ENCODE data around the gene KCNQ5.

Gene KCNQ5

GRCh38 chr6:73076211-73076954 is 454.5 kb downstream of the KCNQ5 start:
- H3K9ac ChIP-seq (ENCODE audit: low read length) = no peak overlapping the region
- H3K4me1 ChIP-seq (ENCODE audit: control insufficient read depth, insufficient read depth, low read length) = no peaks in the 10 kb centered on the region
- no peaks in the 10 kb centered on the region for H3K36me3 ChIP-seq (ENCODE audit: control insufficient read depth, insufficient read depth, low read length)
- no peaks in the 10 kb centered on the region for H3K9me3 ChIP-seq (ENCODE audit: control insufficient read depth, low read length)
- H3K4me3 ChIP-seq (ENCODE audit: low read length) = no peak overlapping the region
- H3K27me3 ChIP-seq (ENCODE audit: control insufficient read depth, insufficient read depth, low read length) = no peaks in the 10 kb centered on the region

DNA sequence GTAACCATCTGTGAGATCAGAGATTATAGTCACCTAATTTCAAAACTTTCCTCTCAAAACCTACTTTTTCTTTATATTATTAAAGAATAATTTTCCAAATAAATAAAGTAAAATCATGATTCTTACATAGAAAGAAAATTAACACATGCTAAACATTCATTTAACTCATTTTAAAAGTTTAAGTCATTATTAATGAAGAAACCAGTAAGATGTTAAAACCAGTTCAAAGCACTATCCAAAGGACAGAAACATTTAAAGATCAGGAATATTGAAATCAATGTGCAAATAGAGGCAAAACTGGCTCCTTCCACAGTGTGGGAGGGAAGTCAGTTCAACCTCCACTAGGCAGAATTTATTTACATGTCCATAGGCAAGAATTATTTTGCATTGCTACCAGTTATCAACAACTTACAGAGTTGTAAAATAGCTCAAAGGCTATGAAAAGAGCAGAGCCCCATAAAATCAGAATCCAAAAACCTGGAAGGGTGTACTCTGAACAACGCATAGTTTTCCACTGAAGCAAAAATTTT is 456.5 kb downstream of the KCNQ5 start:
- H3K27me3 ChIP-seq (ENCODE audit: control insufficient read depth, insufficient read depth, low read length) = no peaks in the 10 kb centered on the region
- no peak overlapping the region for H3K4me3 ChIP-seq (ENCODE audit: low read length)
- no peaks in the 10 kb centered on the region for H3K4me1 ChIP-seq (ENCODE audit: control insufficient read depth, insufficient read depth, low read length)
- no peaks in the 10 kb centered on the region for H3K9me3 ChIP-seq (ENCODE audit: control insufficient read depth, low read length)
- H3K9ac ChIP-seq (ENCODE audit: low read length) = no peak overlapping the region
- no peaks in the 10 kb centered on the region for H3K36me3 ChIP-seq (ENCODE audit: control insufficient read depth, insufficient read depth, low read length)

GRCh38 chr6:73078908-73079610 is 457.2 kb downstream of the KCNQ5 start:
- H3K4me3 ChIP-seq (ENCODE audit: low read length) = no peak overlapping the region
- no peaks in the 10 kb centered on the region for H3K27me3 ChIP-seq (ENCODE audit: control insufficient read depth, insufficient read depth, low read length)
- no peak overlapping the region for H3K9ac ChIP-seq (ENCODE audit: low read length)
- no peaks in the 10 kb centered on the region for H3K9me3 ChIP-seq (ENCODE audit: control insufficient read depth, low read length)
- no peaks in the 10 kb centered on the region for H3K4me1 ChIP-seq (ENCODE audit: control insufficient read depth, insufficient read depth, low read length)
- H3K36me3 ChIP-seq (ENCODE audit: control insufficient read depth, insufficient read depth, low read length) = no peaks in the 10 kb centered on the region

GRCh38 chr6:73079611-73079955 is 457.7 kb downstream of the KCNQ5 start:
- no peak overlapping the region for H3K4me3 ChIP-seq (ENCODE audit: low read length)

DNA sequence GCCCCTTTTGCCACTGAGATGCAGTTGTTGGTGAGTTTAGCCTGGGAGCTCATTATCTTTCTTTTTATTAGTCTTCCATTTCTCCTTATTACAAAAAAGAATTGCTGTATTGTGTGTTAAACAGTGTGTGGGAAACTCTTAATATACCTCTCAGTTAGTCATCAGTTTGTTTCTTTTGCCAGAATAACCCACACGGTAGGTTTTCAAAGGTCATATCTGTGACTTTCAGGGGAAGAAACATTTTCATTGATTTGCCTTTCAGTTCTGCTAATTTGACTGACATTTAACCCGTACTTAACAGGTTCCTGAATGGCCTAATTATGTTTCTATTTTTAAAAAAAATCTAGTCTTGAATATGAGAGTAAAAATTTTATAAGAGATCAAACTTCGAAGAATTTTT is 458.1 kb downstream of the KCNQ5 start:
- Histone ChIP-seq H3K36me3 (ENCODE audit: control insufficient read depth, insufficient read depth, low read length) (no peaks in the 10 kb centered on the region), H3K27me3 (ENCODE audit: control insufficient read depth, insufficient read depth, low read length) (no peaks in the 10 kb centered on the region), H3K9ac (ENCODE audit: low read length) (no peak overlapping the region), H3K4me3 (ENCODE audit: low read length) (no peak overlapping the region), H3K4me1 (ENCODE audit: control insufficient read depth, insufficient read depth, low read length) (no peaks in the 10 kb centered on the region), H3K9me3 (ENCODE audit: control insufficient read depth, low read length) (no peaks in the 10 kb centered on the region)

More at GRCh38 chr6:73079611-73079955, 457.7 kb downstream of the KCNQ5 start:
- no peaks in the 10 kb centered on the region for H3K36me3 ChIP-seq (ENCODE audit: control insufficient read depth, insufficient read depth, low read length)
- H3K9ac ChIP-seq (ENCODE audit: low read length) = no peak overlapping the region
- no peaks in the 10 kb centered on the region for H3K27me3 ChIP-seq (ENCODE audit: control insufficient read depth, insufficient read depth, low read length)
- no peaks in the 10 kb centered on the region for H3K9me3 ChIP-seq (ENCODE audit: control insufficient read depth, low read length)
- no peaks in the 10 kb centered on the region for H3K4me1 ChIP-seq (ENCODE audit: control insufficient read depth, insufficient read depth, low read length)

DNA sequence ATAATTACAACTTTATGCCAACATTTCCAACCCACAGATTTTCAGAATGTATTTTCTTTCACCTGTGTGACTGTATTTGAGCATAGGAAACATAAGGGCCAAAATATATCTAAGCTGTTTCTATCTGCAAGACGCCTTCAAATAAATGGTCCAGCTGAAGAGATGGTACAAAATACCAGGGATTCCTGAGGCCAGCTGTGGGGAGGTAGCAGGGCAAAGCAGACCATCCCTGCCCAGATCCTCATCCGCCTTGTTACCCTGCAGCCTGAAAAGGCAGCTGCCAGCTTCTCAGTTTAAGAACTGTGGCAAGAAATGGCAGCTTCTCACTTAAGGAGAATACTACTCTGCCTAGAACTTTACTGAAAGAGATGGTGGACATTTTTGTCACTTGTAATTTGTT is 460.1 kb downstream of the KCNQ5 start:
- Histone ChIP-seq H3K36me3 (ENCODE audit: control insufficient read depth, insufficient read depth, low read length) (no peaks in the 10 kb centered on the region), H3K4me1 (ENCODE audit: control insufficient read depth, insufficient read depth, low read length) (no peaks in the 10 kb centered on the region), H3K27me3 (ENCODE audit: control insufficient read depth, insufficient read depth, low read length) (no peaks in the 10 kb centered on the region), H3K4me3 (ENCODE audit: low read length) (no peak overlapping the region), H3K9me3 (ENCODE audit: control insufficient read depth, low read length) (no peaks in the 10 kb centered on the region), H3K9ac (ENCODE audit: low read length) (no peak overlapping the region)

DNA sequence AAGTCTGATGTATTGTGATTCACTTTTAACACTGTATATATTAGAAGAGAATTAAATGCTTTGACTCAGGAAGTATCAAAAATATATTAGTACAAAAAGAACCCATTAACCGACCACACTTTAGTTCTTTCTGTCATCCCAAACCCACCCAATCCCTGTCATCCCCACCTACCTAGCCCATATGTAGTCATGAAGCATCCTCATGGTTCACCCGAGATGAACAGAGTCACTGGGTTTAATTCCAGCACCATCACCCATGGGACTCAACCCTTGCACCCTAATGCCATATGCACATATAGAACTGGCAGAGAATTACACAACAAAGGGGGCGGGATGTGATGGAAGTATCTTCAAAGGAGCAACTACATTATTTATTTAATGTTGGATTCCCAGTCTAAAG is 462.0 kb downstream of the KCNQ5 start:
- H3K27me3 ChIP-seq (ENCODE audit: control insufficient read depth, insufficient read depth, low read length) = no peaks in the 10 kb centered on the region
- H3K4me3 ChIP-seq (ENCODE audit: low read length) = no peak overlapping the region
- H3K4me1 ChIP-seq (ENCODE audit: control insufficient read depth, insufficient read depth, low read length) = no peaks in the 10 kb centered on the region
- H3K36me3 ChIP-seq (ENCODE audit: control insufficient read depth, insufficient read depth, low read length) = no peaks in the 10 kb centered on the region
- no peaks in the 10 kb centered on the region for H3K9me3 ChIP-seq (ENCODE audit: control insufficient read depth, low read length)
- H3K9ac ChIP-seq (ENCODE audit: low read length) = no peak overlapping the region

- H3K4me3 ChIP-seq (ENCODE audit: low read length) = no peak overlapping the region
- H3K9ac ChIP-seq (ENCODE audit: low read length) = no peak overlapping the region
- no peaks in the 10 kb centered on the region for H3K27me3 ChIP-seq (ENCODE audit: control insufficient read depth, insufficient read depth, low read length)
- no peaks in the 10 kb centered on the region for H3K4me1 ChIP-seq (ENCODE audit: control insufficient read depth, insufficient read depth, low read length)
- H3K36me3 ChIP-seq (ENCODE audit: control insufficient read depth, insufficient read depth, low read length) = no peaks in the 10 kb centered on the region
- H3K9me3 ChIP-seq (ENCODE audit: control insufficient read depth, low read length) = no peaks in the 10 kb centered on the region
Observed at GRCh38 chr6:73085443-73085871, 463.6 kb downstream of the KCNQ5 start.

DNA sequence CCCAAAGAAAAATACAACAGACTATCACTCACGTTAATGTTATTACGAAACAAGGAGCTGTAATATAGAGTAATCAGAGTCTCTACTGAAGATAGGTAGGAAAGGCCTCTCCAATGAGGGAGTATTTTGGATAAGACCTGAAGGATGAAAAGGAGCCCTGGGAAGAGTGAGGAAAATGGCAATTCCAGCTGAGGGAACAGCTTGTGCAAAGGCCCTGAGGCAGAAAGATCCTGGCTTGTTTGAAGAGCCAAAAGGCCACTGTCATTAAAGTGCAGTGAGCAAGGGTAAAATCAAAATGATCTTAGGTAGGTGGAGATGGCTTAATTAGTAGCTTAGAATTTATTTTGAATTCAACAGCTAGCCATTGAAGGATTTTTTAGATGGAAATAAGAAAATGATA is 464.9 kb downstream of the KCNQ5 start:
- no peaks in the 10 kb centered on the region for H3K4me1 ChIP-seq (ENCODE audit: control insufficient read depth, insufficient read depth, low read length)
- no peaks in the 10 kb centered on the region for H3K36me3 ChIP-seq (ENCODE audit: control insufficient read depth, insufficient read depth, low read length)
- H3K9ac ChIP-seq (ENCODE audit: low read length) = no peak overlapping the region
- no peaks in the 10 kb centered on the region for H3K27me3 ChIP-seq (ENCODE audit: control insufficient read depth, insufficient read depth, low read length)
- no peak overlapping the region for H3K4me3 ChIP-seq (ENCODE audit: low read length)
- H3K9me3 ChIP-seq (ENCODE audit: control insufficient read depth, low read length) = no peaks in the 10 kb centered on the region

DNA sequence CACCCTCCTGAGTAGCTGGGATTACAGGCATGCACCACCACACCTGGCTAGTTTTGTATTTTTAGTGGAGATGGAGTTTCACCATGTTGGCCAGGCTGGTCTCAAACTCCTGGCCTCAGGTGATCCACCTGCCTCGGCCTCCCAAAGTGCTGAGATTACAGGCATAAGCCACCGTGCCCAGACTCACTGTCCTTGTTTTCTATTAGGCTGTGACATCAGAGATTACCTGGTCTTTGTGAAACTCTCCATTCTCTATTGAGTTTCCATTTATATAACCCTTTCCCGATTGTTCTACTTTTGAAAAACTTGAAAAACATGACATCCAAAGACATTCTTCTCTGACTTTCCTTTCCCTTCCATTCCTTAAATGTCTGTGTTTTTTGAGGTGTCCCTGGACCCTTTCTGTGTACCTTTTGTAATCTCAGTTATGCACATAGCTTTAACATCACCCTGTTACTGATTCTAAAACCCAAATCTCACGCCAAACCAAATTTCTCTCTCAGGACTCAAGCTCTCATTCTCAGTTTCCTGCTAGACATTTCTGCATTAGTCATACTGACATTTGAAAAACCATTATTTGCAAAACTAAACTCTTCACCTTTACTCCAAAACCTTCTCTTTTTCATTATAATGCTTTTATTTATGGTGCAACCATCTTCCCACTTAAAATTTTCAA is 466.4 kb downstream of the KCNQ5 start:
- Histone ChIP-seq H3K9me3 (ENCODE audit: control insufficient read depth, low read length) (no peaks in the 10 kb centered on the region), H3K4me3 (ENCODE audit: low read length) (no peak overlapping the region), H3K36me3 (ENCODE audit: control insufficient read depth, insufficient read depth, low read length) (no peaks in the 10 kb centered on the region), H3K27me3 (ENCODE audit: control insufficient read depth, insufficient read depth, low read length) (no peaks in the 10 kb centered on the region), H3K9ac (ENCODE audit: low read length) (no peak overlapping the region), H3K4me1 (ENCODE audit: control insufficient read depth, insufficient read depth, low read length) (no peaks in the 10 kb centered on the region)

GRCh38 chr6:73104921-73105320 is 483.1 kb downstream of the KCNQ5 start:
- Histone ChIP-seq H3K9ac (ENCODE audit: low read length) (no peak overlapping the region), H3K4me1 (ENCODE audit: control insufficient read depth, insufficient read depth, low read length) (no peaks in the 10 kb centered on the region), H3K9me3 (ENCODE audit: control insufficient read depth, low read length) (no peaks in the 10 kb centered on the region), H3K4me3 (ENCODE audit: low read length) (no peak overlapping the region), H3K27me3 (ENCODE audit: control insufficient read depth, insufficient read depth, low read length) (no peaks in the 10 kb centered on the region), H3K36me3 (ENCODE audit: control insufficient read depth, insufficient read depth, low read length) (no peaks in the 10 kb centered on the region)

DNA sequence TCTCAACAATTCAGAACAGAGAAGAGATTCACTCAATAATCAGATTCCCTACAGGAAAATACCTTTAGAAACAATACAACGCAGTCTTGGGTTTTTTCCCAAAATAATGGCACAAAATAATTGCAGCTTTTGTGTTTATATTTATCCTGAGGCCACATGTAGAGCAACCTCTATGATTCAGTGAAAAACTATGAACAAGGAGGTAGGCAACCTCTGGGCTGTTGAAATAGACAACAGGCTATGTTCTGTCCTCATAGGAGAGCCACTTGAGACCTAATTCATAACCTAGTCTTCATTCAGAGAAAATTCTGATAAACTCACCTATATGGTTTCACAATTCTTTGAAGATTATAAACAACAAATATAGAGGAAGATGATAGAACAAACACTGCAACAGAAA is 485.2 kb downstream of the KCNQ5 start:
- no peaks in the 10 kb centered on the region for H3K36me3 ChIP-seq (ENCODE audit: control insufficient read depth, insufficient read depth, low read length)
- no peak overlapping the region for H3K9ac ChIP-seq (ENCODE audit: low read length)
- no peaks in the 10 kb centered on the region for H3K9me3 ChIP-seq (ENCODE audit: control insufficient read depth, low read length)
- H3K4me1 ChIP-seq (ENCODE audit: control insufficient read depth, insufficient read depth, low read length) = no peaks in the 10 kb centered on the region
- H3K4me3 ChIP-seq (ENCODE audit: low read length) = no peak overlapping the region
- no peaks in the 10 kb centered on the region for H3K27me3 ChIP-seq (ENCODE audit: control insufficient read depth, insufficient read depth, low read length)
